Astrocyte of the hippocampus (primary cell): Measurements from ENCODE around the gene PDAP1.
"Not testable (repeated sequence)": the region's sequence is repeated elsewhere in the genome, so short reads cannot be mapped to it uniquely, and the experiment has no call there.

ENCODE experiments used
- DNase-seq: peaks from one replicate; pipeline ENCODE4 v3.0.0; 2011; ENCODE audit warnings: low read depth, low spot score

The PDAP1 gene

DNA sequence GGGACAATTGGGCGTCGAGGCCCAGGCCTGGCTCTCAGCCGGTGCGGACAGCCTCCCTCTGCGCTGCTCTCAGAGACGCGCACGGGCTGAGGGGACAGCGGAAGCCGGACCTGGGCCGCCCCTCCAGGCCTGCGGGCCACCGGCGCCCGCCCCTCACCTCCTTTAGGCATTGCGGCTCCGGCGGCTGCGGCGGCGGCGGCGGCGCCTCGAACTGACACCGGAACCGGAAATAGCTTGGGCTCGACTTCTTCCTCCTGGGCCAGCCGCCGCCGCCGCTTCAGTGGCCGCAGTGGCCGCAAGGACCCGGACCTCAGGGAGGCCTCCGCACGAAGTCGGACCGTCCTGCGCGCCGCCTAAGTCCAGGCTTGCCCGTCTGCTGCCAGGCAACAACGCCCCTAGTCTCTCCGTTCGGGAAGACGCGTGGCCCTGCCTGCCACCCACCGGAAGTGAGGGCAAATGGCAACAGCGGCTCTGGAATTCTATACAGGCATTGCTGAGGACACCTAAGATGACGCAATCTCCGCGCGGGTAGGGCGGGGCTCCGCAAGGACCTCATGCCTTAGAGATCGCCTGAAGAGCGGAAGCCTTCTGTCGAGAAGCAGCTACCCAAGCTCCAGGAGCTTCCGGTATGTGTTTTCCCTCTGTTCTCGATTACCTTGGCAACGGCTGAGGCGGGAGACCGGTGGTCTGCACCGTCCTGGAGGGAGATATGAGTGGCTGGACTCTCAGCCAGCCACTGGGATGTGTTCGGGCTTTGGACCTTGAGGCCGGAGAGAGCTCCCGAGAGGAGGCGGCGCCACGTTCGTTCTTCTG, at the start of gene PDAP1, which contains the start of gene BUD31:
Gene PDAP1, minus strand, starts transcription at position 219 of the 813 bp plus-strand sequence. Its CDS starts 49 bp downstream, at position 170.
Gene BUD31, plus strand, starts transcription at position 591 of the 813 bp plus-strand sequence. CDS start 2,124 bp downstream, outside the sequence.
- DNase-seq = peak; percentile 97

DNA sequence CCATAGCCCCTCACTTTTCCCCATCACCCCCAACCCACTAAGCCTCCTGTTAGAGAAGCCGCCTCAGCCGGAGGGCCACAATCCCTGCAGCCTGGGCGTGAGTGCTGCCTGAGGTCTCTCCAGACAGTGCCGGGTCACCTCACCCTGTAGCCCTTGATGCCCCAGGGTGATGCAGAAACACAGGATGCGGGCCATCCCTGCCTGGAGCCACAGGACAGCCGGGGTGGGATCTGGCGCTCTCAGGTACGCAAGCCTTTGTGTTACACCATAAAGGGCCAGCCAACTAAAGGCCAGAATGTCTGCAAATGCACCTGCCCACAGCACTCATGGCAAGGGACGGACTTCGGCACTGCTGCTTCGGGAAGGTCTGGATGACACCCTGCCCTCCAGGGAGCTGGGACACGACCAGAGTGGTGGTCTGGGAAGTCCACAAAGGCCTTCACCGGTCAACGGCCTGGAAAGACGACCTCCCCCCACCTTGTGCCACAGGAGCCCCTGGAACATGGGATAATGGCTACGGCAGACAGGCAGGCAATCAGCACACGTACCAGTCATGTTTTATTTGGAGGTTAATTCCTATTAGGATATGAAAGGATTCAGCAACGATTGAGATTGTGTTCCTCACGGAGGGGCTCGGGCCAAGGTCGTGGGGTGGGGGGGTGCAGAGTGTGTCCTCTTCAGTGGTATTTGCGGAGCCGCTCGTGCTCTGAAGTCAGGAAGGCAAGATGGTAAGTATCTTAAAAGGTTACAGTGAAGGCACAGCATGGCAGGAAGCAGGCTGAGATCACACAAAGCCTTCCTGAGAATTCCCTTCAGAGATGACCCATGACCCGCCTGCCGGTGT, 49.5 kb upstream of the PDAP1 start:
- no peak for DNase-seq

GRCh38 chr7:99457050-99457649, 48.8 kb upstream of the PDAP1 start:
- no peak for DNase-seq

GRCh38 chr7:99456288-99456687, 47.9 kb upstream of the PDAP1 start:
- DNase-seq = no peak

- no peak for DNase-seq
Measured at GRCh38 chr7:99455874-99456273, 47.5 kb upstream of the PDAP1 start.

- no peak for DNase-seq
Measured at GRCh38 chr7:99453105-99453504, 44.7 kb upstream of the PDAP1 start.

DNA sequence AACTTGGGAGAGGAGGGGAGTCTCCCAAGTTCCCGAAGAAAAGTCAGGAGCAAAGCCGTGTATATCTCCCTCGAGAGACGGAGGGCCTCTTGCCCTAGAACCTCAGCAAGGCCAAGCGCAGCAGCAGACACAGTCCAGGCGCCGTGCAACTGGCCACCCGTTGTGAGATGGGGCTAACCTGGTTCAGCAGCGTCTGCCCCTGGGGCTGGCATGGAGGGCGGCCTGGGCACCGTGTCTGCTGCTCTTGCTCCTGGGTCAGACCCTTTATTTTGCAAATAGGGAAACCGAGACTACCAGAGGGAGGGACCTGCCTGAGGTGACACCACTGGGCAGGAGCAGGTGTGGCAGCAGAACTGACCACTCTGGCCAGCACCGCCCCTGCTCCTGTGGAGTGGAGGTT, 44.1 kb upstream of the PDAP1 start:
- DNase-seq = no peak

DNA sequence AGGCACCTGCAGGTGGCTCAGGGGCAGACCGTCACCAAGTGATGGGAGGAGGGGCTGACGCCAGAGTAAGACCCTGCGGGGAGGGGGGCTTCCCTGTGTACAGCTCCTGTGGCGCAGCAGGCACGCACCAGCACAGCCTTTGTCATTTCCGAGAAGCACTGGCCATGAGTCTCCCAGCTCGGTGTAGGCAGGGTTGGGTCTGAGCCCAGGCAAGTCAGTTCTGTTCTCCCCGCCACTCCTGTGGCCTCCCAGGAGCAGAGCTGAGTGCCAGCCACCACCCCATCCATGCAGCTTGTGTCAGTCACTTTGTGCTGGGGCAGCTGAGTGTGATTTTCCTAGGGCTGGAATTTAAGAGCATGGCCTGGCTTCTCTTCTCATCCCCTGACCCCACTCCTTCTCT, 43.5 kb upstream of the PDAP1 start:
- no peak for DNase-seq

GRCh38 chr7:99449326-99449725, 40.9 kb upstream of the PDAP1 start:
- DNase-seq = no peak

DNA sequence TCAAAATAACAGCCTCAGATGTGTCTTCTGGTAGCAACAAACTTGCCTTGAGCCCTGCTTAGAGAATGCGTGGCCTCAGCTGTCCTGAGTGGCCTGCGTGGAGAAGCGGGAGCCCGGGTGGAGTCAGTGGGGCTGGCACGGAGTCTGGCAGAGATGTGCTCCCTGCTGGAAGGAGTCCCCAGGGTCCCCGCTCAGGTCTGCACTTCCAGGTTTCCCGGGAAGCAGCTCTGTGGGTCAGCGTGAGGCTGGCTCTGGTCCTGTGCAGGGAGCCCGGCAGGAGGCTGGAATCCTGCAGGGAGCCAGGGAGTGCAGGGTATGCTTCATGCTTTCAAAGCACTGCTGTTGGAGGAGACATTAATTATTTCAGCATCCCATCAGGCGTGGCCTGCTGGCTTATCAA, 40.5 kb upstream of the PDAP1 start:
- no peak for DNase-seq

- DNase-seq = no peak
Measured at GRCh38 chr7:99447943-99448342, 39.5 kb upstream of the PDAP1 start.

GRCh38 chr7:99446096-99446495, 37.7 kb upstream of the PDAP1 start:
- no peak for DNase-seq

DNA sequence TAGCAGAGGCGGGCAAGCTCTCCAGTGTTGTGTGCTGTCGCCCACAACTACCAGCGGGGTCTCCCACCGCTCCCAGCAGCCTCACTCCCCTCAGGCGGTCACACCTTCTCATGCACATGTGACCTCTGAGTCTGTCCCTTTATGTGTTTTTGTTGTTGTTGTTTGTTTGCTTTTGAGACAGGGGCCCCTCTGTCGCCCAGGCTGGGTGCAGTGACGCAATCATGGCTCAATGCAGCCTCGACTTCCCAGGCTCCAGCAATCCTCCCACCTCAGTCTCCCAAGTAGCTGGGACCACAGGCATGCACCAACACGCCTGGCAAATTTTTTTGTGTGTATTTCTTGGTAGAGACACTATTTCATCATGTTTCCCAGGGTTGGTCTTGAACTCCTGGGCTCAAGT, 31.8 kb upstream of the PDAP1 start:
- peak; percentile 40 for DNase-seq

DNA sequence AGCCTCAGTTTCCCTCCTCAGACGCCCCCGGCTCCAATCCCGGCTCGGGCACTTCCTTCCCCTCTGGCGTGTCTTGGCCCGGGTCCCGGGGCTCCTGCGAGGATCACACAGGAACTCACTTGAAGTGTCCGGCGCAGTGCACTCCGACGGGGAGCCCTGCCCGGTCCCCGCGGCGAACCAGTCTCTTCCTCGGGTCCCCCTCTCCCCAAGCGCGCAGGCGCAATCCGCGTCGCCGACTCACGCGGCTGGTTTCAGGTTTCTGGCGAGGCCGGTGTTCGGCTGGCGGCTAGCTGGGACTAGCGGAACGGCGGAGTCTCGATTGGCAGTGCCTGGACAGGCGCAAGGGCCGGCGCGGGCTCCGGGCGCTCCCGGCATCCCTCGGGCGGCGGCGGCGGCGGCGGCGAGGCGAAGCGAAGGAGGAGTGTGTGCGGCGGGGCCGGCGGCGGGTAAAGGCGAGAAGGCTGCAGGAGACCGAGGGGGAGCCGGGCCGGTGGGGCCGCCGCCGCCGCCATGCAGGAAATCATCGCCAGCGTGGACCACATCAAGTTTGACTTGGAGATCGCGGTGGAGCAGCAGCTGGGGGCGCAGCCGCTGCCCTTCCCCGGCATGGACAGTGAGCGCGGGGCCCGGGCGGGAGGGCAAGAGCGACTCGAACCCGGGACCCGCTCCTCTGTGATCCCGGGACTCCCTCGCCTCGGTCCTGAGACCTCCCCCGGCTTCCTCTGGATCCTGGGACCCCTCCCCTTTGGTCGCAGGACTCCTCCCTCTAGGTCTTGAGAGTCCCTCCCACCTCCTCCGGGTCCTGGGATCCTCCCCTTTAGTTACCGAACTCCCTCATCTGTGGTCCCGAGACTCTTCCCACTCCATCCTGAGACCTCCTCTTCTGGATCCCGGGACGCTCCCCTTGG, 30.4 kb upstream of the PDAP1 start, which contains the start of the genes CPSF4 and PTCD1:
Gene CPSF4, plus strand, starts transcription at position 371 of the 908 bp plus-strand sequence. Its CDS starts 140 bp downstream, at position 511.
Gene PTCD1, minus strand, starts transcription at position 226 of the 908 bp plus-strand sequence. CDS start 3,556 bp downstream, outside the sequence.
- peak; percentile 99 for DNase-seq

- no peak for DNase-seq
Measured at GRCh38 chr7:99437946-99438572, 29.7 kb upstream of the PDAP1 start.

GRCh38 chr7:99433158-99433557, 24.8 kb upstream of the PDAP1 start:
- DNase-seq = no peak

DNA sequence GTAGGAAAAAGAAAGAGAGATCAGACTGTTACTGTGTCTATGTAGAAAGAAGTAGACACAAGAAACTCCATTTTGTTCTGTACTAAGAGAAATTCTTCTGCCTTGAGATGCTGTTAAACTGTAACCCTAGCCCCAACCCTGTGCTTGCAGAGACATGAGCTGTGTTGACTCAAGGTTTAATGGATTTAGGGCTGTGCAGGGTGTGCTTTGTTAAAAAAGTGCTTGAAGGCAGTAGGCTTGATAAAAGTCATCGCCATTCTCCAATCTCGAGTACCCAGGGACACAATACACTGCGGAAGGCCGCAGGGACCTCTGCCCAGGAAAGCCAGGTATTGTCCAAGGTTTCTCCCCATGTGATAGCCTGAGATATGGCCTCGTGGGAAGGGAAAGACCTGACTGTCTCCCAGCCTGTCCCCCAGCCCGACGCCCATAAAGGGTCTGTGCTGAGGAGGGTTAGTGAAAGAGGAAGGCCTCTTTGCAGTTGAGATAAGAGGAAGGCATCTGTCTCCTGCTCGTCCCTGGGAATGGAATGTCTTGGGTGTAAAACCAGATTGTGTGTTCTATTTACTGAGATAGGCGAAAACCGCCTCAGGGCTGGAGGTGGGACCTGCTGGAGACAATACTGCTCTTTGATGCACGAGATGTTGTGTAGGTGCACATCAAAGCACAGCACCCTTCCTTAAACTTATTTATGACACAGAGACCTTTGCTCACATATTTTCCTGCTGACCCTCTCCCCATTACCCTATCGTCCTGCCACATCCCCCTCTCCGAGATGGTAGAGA, 23.6 kb upstream of the PDAP1 start:
- DNase-seq = not testable (repeated sequence)

DNA sequence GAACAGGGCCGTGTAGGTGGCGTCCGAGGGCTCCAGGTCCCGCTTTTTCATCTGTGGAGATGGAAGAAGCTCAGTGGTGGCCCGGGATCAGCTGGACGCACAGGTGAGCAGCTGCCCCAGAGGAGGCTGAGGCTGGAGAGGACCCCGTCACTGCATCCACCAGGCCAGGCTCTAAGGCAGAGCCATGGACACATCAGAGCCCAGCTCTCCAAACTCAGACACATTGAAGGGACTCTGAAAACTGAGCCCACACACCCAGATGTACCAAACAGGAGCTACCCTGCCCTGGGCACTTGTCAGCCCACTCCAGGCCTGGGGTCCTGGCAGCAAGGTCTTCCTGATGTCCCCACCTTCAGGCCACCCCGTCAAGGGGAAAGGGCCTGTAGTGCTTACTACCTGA, 21.4 kb upstream of the PDAP1 start:
- no peak for DNase-seq

GRCh38 chr7:99428972-99429566, 20.7 kb upstream of the PDAP1 start:
- DNase-seq = no peak
